Activated T-helper 1 cell treated with anti-CD3 and anti-CD28 coated beads, Interleukin-12 subunit alpha, Interleukin-12 subunit beta, Interleukin-2, Interleukin-4 antibody, amounts not matched to agents 30 ng/mL and 10 ng/mL and 1 ng/mL, durations not matched to agents 14 hours and 24 hours and 36 hours (primary cell): ENCODE data around the gene SLCO4C1. TPM values are rescaled to one million over a fixed set of nuclear protein-coding genes. Genes with fewer than 3 reads are reported as not detected.

Source experiments
- DNase-seq: peaks from one replicate; pipeline ENCODE4 v3.0.0; 2021; ENCODE audit warnings: low spot score
- H3K27ac Mint-ChIP-seq: one replicate; pipeline ENCODE4 v1.8.0; 2021; ENCODE audit warnings: mild to moderate bottlenecking, mixed read lengths
- H3K27me3 Mint-ChIP-seq: one replicate; pipeline ENCODE4 v1.8.0; 2022; ENCODE audit warnings: mild to moderate bottlenecking, moderate library complexity, mixed read lengths; ENCODE audit not compliant: insufficient read depth
- H3K36me3 Mint-ChIP-seq: one replicate; pipeline ENCODE4 v1.8.0; 2021; ENCODE audit warnings: low read depth, mixed read lengths
- H3K4me1 Mint-ChIP-seq: one replicate; pipeline ENCODE4 v1.8.0; 2021; ENCODE audit warnings: low read depth, mixed read lengths
- H3K4me3 Mint-ChIP-seq: one replicate; pipeline ENCODE4 v1.8.0; 2021; ENCODE audit warnings: mild to moderate bottlenecking, moderate library complexity, mixed read lengths
- H3K9me3 Mint-ChIP-seq: one replicate; pipeline ENCODE4 v1.8.0; 2021; ENCODE audit warnings: mixed read lengths
- intact Hi-C: fragments of 100-400 bp; cut with micrococcal nuclease; formaldehyde crosslinking; loops from one replicate; pipeline ENCODE4 v1.15.1; 2024
- total RNA-seq: library from RNA; stranded (reverse); gene quantifications from 2 replicates; pipeline ENCODE4 v1.2.3, GENCODE V29; 2022

Gene SLCO4C1
- total RNA-seq, 1 donor from 2014 or later, result 0.26 TPM

DNA sequence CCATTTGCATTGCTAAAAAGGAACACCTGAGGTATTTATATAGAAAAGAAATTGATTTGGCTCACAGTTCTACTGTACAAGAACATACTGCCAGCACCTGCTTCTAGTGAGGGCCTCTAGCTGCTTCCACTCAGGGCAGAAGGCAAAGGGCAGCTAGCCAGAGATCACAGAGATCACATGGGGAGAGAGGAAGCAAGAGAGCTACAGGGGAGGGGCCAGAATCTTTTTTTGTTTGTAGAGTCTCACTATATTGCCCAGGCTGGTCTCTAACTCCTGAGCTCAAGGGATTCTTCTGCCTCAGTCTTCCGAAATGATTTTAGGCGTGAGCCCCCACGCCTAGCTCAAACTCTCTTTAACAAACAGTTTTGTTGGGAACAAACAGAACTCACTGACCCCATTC is 6.1 kb downstream of the SLCO4C1 start:
- Mint-ChIP-seq H3K36me3 (no peaks in the 10 kb centered on the region), H3K27me3 (peaks cover 11% of the 10 kb centered on the region), H3K27ac (no peak overlapping the region), H3K4me1 (peaks cover 8% of the 10 kb centered on the region), H3K9me3 (no peaks in the 10 kb centered on the region), H3K4me3 (no peak overlapping the region)
- no peak for DNase-seq
- intact Hi-C loops, result no loop called here

DNA sequence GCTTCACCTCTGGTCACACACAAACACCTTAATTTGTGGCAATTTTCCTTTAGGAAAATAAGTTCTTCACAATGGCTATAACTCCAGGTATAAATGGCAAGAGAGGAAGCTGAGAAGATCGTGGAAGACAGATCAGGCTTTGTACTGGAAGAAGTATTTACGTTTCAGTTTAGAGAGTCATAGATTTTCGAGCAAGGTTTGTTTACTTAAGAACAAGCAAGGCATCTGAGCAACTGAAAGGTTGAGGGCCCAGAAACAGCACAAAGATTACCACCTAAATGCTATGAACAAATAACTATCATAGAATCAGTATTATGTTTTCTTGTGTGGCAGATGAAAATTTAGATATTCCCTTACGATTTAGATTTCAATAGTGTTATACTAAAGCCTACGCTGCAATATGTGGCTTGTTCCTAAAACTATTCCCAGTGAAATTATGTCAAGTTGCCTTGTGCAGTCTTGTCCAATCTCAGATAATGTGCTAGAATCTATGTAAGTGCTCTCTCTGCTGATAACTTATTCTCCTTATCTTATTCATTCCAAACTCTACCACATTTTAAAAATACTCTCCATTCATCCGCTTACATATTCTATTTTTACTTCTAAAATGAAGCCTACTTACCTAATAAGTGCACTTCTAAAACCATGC is 6.7 kb downstream of the SLCO4C1 start:
- H3K36me3 Mint-ChIP-seq, result no peaks in the 10 kb centered on the region
- H3K9me3 Mint-ChIP-seq, result no peaks in the 10 kb centered on the region
- no peak overlapping the region for H3K27ac Mint-ChIP-seq
- intact Hi-C loops, result no loop called here
- no peak overlapping the region for H3K4me3 Mint-ChIP-seq
- H3K27me3 Mint-ChIP-seq, result peaks cover 6% of the 10 kb centered on the region
- no peak for DNase-seq
- peaks cover 5% of the 10 kb centered on the region for H3K4me1 Mint-ChIP-seq

DNA sequence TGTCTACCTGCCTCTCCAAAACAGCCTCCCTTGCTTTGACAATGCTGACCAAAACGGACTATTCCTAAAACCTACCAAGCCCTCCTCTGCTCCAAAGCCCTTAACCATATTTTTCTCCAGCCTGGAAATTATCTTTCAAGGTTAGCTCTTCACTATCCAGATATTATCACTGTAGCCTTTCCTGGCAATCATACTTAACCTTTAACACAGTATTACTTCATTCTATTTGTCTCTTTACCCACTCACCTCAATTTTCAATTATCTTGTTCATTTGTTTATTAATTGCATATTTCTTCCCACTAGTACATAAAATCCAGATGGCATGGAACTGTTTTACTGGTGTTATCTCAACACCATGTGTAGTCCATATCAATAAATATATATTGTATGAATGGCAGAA is 7.5 kb downstream of the SLCO4C1 start:
- DNase-seq, result no peak
- Mint-ChIP-seq H3K4me1 (peaks cover 8% of the 10 kb centered on the region), H3K36me3 (no peaks in the 10 kb centered on the region), H3K27ac (no peak overlapping the region), H3K4me3 (no peak overlapping the region), H3K9me3 (no peaks in the 10 kb centered on the region), H3K27me3 (peaks cover 6% of the 10 kb centered on the region)
- intact Hi-C loops, result no loop called here

DNA sequence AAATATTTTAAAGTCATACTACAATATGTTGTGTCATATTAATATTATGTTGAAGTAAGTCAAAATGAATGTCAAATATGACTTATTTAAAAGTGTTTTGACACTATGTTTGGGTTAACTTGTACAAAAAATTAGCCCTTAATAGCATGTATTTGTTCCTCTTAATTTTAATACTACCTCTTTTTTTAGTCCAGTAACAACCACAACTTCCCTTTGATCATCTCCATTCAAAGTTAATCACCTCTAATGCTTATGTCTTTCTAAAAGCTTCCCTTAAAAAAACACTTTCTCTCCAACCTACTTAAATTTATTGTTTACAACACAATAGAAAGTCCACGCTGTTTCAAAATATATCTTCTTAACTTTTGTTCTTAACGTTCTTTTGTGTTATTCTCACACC is 9.6 kb downstream of the SLCO4C1 start:
- no peak overlapping the region for H3K27ac Mint-ChIP-seq
- H3K36me3 Mint-ChIP-seq, result no peaks in the 10 kb centered on the region
- intact Hi-C loops, result no loop called here
- no peak for DNase-seq
- H3K4me3 Mint-ChIP-seq, result no peak overlapping the region
- peaks cover 14% of the 10 kb centered on the region for H3K4me1 Mint-ChIP-seq
- no peaks in the 10 kb centered on the region for H3K9me3 Mint-ChIP-seq
- H3K27me3 Mint-ChIP-seq, result peaks cover under 1% of the 10 kb centered on the region

DNA sequence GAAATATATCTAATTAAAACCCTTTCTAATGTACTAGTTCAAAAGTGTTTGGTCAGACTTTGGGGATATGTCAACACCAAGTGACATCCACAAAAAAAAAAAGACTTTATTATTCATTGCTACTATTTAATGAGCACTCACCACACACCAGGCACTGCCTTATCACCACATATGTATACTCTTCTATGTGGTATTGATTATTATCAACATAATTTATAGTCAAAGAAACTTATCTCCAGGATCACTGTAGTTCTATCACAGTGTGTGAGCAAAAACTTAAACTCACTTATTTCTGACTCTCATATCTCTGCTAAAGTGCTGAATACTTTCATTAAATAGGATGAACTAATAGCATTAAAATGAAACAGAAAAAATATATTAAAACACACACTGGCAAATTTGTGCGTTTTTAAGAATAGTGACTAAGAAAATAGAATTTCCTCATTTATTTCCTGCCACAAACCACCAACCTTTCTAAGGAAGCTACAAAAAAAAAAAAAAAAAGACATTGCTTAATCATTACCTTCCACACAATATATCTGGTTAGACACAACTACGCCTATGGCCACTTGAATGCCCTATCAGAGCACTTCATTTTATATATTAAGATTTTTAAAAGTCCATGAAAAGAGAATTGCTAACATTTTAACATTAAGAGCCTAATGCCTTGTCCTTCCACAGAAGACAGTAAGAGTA is 12.8 kb downstream of the SLCO4C1 start:
- intact Hi-C loops, result no loop called here
- Mint-ChIP-seq H3K36me3 (no peaks in the 10 kb centered on the region), H3K27ac (no peak overlapping the region), H3K4me1 (peaks cover 9% of the 10 kb centered on the region), H3K27me3 (peaks cover 3% of the 10 kb centered on the region), H3K9me3 (no peaks in the 10 kb centered on the region), H3K4me3 (no peak overlapping the region)
- no peak for DNase-seq

DNA sequence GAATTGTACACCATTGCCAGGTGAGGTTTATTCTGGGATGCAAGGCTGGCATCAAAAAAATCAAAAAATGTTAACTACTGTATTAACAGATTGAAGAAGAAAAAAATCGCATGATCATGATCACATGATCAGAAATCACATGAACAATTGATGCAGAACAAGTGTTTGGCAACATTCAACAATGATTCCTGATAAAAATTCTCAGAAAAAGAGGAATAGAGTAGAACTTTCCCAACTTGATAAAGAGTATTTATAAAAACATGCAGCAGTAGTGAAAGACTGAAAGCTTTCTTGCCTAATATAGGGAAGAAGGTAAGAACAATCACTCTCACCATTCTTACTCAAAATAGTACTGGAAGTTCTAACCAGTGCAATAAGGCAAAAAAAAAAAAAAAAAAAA is 16.4 kb downstream of the SLCO4C1 start:
- no peak for DNase-seq
- Mint-ChIP-seq H3K4me1 (peaks cover 9% of the 10 kb centered on the region), H3K27me3 (peaks cover 5% of the 10 kb centered on the region), H3K36me3 (no peaks in the 10 kb centered on the region), H3K27ac (no peak overlapping the region), H3K4me3 (no peak overlapping the region), H3K9me3 (no peaks in the 10 kb centered on the region)
- intact Hi-C loops, result no loop called here

DNA sequence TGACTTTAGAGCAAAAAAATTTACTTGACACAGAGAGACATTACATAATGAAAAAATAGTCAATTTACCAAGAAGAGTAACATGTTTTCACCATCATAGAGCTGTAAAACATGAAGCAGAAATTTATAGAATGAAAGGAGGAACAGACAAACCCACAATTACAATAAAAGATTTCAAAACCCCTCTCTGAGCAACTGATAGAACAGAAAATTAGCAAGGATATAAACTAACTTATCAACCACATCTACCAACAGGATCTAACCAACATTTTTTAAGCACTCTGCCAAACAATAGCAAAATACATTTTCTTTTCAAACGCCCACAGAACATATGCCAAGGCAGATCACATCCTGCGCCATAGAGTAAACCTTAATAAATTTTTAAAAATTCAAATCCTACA is 17.9 kb downstream of the SLCO4C1 start:
- Mint-ChIP-seq H3K9me3 (no peaks in the 10 kb centered on the region), H3K27me3 (peaks cover 5% of the 10 kb centered on the region), H3K4me3 (no peak overlapping the region), H3K36me3 (no peaks in the 10 kb centered on the region), H3K4me1 (peaks cover 2% of the 10 kb centered on the region), H3K27ac (no peak overlapping the region)
- DNase-seq, result no peak
- intact Hi-C loops, result no loop called here

DNA sequence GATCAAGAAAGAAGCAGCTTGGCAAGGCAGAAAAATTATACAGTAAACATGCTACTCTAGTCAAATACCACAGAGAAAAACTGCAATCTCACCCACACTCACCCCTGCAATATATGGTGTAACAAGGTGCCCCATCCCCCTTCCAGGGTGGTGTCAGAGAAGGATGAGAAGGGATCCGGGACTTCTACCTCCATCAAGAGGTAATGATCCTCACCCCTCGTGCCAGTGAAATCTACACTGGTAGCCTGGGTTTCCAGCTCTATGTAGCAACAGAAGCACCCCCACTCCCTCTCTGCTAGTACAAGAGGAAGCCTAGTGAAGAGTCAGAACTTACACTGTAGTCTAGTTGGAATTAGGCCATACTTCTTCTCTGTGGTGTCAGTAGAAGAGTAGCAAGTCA is 18.9 kb downstream of the SLCO4C1 start:
- Mint-ChIP-seq H3K27me3 (peaks cover 5% of the 10 kb centered on the region), H3K36me3 (no peaks in the 10 kb centered on the region), H3K9me3 (no peaks in the 10 kb centered on the region), H3K4me1 (no peaks in the 10 kb centered on the region), H3K27ac (no peak overlapping the region), H3K4me3 (no peak overlapping the region)
- no peak for DNase-seq
- intact Hi-C loops, result no loop called here

DNA sequence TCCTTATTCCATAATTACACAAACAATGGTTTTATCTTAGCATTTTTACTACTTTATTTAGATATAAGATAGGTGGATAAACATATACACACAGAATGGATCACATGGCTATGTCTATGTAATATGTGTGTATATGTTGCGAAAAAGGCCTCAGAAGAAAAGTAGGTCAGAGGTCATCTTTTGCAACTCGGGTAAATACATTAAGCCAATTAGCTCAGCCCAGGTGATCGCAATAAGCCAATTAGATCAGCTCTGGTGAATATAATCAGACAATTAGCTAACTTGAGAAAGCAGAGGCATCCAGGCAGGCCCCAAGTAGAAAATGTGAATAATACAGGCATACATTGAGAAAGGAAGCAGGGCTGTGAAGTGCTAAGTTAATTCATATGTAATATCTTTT is 24.3 kb downstream of the SLCO4C1 start:
- H3K9me3 Mint-ChIP-seq, result peaks cover 15% of the 10 kb centered on the region
- H3K4me3 Mint-ChIP-seq, result no peak overlapping the region
- intact Hi-C loops, result no loop called here
- no peaks in the 10 kb centered on the region for H3K36me3 Mint-ChIP-seq
- no peak for DNase-seq
- no peaks in the 10 kb centered on the region for H3K4me1 Mint-ChIP-seq
- peaks cover 1% of the 10 kb centered on the region for H3K27me3 Mint-ChIP-seq
- H3K27ac Mint-ChIP-seq, result no peak overlapping the region

DNA sequence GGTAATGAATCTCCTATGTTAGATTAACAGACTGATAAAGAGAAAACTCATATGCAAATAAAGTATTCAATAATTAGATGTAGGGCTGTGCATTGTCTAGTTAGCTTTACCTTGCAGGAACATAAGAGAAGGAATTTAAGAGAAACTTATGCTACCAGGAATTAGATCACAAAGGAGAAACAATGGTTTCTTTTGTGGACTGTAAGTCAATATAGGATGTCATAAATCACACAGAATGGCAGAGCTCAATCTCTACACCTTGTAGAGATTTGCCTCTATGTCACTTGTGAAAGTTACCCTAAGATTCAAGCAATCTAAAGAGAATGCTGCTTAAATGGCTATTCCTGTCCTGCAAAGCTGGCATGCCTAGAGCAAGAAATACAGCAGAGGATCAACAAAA is 26.0 kb downstream of the SLCO4C1 start:
- peaks cover 15% of the 10 kb centered on the region for H3K9me3 Mint-ChIP-seq
- no peaks in the 10 kb centered on the region for H3K36me3 Mint-ChIP-seq
- no peak overlapping the region for H3K27ac Mint-ChIP-seq
- H3K4me1 Mint-ChIP-seq, result no peaks in the 10 kb centered on the region
- no peak for DNase-seq
- no peak overlapping the region for H3K4me3 Mint-ChIP-seq
- H3K27me3 Mint-ChIP-seq, result peaks cover 1% of the 10 kb centered on the region
- intact Hi-C loops, result no loop called here

DNA sequence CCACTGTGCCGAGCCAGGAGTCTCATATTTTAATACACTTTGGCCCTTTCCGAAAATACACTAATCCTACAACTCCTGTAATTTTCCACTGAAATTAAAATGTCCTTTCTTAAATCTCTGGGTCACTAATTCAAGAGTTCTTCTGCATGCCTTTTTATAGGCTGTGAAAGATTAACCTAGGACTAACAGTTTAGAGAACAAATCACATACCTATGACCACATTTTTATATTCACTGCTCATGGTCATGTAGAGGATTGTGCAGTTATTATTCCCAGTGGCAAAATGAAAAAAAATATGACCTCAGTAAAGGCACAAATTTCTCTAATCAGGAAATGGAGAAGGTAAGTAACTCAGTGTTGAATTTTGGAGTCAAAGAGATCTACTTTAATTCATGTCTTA is 33.4 kb downstream of the SLCO4C1 start:
- no peaks in the 10 kb centered on the region for H3K9me3 Mint-ChIP-seq
- H3K4me3 Mint-ChIP-seq, result no peak overlapping the region
- no peak overlapping the region for H3K27ac Mint-ChIP-seq

DNA sequence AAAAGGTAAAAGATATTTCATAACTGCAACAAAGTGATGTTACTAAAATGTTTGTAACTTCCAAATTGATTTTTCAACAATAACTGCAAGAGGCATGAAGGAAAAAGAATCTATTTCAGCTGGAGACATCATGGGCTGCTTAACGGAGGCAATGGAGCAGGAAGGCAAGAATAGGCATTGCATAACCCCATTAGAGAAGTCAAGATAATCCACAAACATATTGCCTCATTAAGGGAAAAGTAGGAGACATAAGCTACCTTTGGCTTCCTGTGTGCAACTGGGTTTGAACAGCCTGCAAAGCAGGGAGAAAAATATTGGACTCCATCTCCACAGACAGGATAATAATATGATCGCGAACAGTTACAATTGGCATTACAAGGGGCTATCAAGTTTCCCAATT is 46.7 kb downstream of the SLCO4C1 start:
- Mint-ChIP-seq H3K4me1 (no peaks in the 10 kb centered on the region), H3K27me3 (no peaks in the 10 kb centered on the region), H3K36me3 (no peaks in the 10 kb centered on the region), H3K4me3 (no peak overlapping the region), H3K9me3 (no peaks in the 10 kb centered on the region), H3K27ac (no peak overlapping the region)
- no peak for DNase-seq
- intact Hi-C loops, result no loop called here

More for the DNA sequence above, 33.4 kb downstream of the SLCO4C1 start:
- no peaks in the 10 kb centered on the region for H3K36me3 Mint-ChIP-seq
- peaks cover 1% of the 10 kb centered on the region for H3K27me3 Mint-ChIP-seq
- intact Hi-C loops, result no loop called here
- H3K4me1 Mint-ChIP-seq, result no peaks in the 10 kb centered on the region
- no peak for DNase-seq

DNA sequence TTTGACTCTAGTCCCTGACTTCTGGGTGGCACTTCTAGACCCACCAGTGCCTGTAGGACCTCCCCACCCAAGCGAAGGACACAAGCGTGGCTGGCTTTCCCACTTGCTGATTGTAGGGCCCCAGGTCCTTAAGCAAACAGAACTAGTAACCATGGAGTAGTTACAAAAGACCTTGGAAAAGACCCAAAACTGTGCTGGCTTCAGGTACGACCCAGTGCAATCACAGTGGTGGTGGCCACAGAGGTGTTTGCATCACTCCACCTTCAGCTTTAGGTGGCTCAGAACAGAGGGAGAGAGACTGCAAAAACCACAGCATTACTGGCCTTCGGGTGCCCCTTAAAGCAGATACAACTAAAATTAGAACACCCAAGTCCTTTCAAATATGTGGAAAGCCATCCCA is 52.9 kb downstream of the SLCO4C1 start:
- H3K27me3 Mint-ChIP-seq, result peaks cover 1% of the 10 kb centered on the region
- no peak for DNase-seq
- intact Hi-C loops, result no loop called here
- no peak overlapping the region for H3K4me3 Mint-ChIP-seq
- H3K36me3 Mint-ChIP-seq, result no peaks in the 10 kb centered on the region
- H3K4me1 Mint-ChIP-seq, result no peaks in the 10 kb centered on the region
- no peaks in the 10 kb centered on the region for H3K9me3 Mint-ChIP-seq
- H3K27ac Mint-ChIP-seq, result no peak overlapping the region
